Omental fat pad (tissue), 4 donors: Measurements from ENCODE around the gene RAB3C. TPM values are rescaled to one million over a fixed set of nuclear protein-coding genes. Genes with fewer than 3 reads are reported as not detected.

Source experiments
- ATAC-seq: fragments of 150-250 bp; one replicate; pipeline ENCODE4 v1.9.1; 2016; ENCODE audit warnings: mild to moderate bottlenecking, moderate library complexity; ENCODE audit not compliant: low FRiP score
- DNase-seq: peaks from one replicate; pipeline ENCODE4 v3.0.0-alpha.2; 2019; ENCODE audit warnings: low spot score
- total RNA-seq, 4 donors: library from RNA; depleted of rRNA; stranded (reverse); fragments of >200 nt; gene quantifications; one replicate each; pipeline ENCODE4 v1.1.0, GENCODE V29; 2016
- TF ChIP-seq, protein P1 (sequence below), 3 donors: fragments of 450-650 bp; IDR thresholded peaks; one replicate each; pipeline ENCODE4 v1.5.1; 2016 to 2017; ENCODE audit warnings: antibody characterized with exemption in 3 of 3, mild to moderate bottlenecking in 3 of 3, moderate library complexity in 2 of 3

The RAB3C gene
- total RNA-seq, 4 donors from 2014 or later: 0.28 to 5.5 (median 2.0) TPM

DNA sequence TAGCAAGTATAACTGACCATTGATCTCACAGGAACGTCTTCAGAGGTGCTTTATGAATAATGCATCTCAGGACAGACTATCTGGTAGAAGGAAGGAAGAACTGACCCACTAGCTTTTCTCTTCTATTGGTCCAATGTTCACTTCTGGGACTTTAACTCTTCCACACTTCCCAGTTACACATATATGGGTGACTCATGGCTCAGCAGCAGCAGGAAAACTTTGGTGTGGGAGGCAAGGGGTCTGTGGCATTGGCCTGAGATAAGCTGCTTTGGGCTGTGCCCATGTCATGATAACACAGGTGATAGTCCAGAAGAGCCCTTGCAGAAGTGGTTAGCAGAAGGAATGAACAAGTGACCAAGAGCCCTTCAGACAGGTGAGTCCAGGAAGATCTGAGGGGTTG lies 148.8 kb downstream of the RAB3C start:
- ATAC-seq (no peak), DNase-seq (no peak)
- TF ChIP-seq, protein P1, sequence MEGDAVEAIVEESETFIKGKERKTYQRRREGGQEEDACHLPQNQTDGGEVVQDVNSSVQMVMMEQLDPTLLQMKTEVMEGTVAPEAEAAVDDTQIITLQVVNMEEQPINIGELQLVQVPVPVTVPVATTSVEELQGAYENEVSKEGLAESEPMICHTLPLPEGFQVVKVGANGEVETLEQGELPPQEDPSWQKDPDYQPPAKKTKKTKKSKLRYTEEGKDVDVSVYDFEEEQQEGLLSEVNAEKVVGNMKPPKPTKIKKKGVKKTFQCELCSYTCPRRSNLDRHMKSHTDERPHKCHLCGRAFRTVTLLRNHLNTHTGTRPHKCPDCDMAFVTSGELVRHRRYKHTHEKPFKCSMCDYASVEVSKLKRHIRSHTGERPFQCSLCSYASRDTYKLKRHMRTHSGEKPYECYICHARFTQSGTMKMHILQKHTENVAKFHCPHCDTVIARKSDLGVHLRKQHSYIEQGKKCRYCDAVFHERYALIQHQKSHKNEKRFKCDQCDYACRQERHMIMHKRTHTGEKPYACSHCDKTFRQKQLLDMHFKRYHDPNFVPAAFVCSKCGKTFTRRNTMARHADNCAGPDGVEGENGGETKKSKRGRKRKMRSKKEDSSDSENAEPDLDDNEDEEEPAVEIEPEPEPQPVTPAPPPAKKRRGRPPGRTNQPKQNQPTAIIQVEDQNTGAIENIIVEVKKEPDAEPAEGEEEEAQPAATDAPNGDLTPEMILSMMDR (IDR thresholded peaks at IDR 0.05): no peak

DNA sequence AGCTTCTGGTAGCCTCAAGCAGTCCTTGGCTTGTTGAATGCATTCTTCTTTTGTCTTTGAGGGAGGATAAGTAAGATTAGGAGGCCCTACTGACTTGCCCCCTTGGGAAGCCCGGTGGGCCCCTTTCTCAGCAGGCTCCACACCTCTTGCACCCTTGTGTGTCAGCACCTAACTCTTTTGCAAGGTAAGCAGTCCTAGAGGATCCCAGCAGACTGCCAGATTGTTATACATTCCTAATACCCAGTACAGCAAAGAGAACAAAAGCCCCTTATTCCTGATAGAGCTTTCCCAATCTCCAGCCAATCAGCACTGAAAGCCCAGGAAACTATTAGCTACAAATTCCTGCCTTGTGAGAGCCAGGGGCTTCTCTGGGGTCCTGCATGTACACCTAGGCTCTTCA lies 152.8 kb downstream of the RAB3C start:
- no peak for ATAC-seq
- DNase-seq: no peak
- TF ChIP-seq, protein P1 (IDR thresholded peaks at IDR 0.05): no peak

DNA sequence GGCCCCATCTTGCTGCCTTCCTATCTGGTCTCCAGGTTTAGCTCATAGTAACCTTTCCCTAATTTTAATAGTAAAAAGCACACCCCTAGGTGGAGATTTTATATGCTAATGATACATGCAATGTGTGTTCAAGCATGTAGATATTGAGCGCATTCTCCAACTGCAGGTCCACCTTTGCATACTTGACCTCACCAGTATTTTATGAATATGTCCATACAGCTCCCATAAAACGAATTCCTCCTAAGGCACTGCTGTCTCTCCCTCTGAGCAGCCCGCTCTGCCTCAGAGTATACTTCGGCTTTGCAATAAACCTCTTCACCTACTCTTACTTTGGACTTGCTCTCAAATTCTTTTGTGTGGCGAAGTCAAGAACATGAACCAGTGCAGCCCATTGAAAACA lies 153.3 kb downstream of the RAB3C start:
- DNase-seq (no peak), ATAC-seq (no peak)
- TF ChIP-seq, protein P1 (IDR thresholded peaks at IDR 0.05): no peak

DNA sequence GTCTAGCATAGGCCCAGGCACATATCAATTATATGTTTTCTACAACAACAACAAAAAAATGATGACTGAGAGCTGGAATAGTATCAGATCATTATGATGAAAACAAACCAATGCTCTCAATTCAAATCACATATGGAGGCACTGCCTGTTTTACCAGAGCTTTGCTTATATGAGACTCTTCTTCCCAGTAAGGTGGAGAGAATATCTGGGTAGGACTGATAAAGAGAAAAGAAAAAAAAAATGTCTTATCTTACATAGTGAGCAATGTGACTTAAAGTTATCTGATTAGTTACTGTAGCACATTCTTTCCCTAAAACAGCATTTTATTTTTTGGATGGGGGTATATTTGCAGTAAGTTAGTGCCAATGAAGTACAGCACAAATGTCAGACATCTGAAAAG lies 154.8 kb downstream of the RAB3C start:
- no peak for DNase-seq
- no peak for ATAC-seq
- TF ChIP-seq, protein P1 (IDR thresholded peaks at IDR 0.05): no peak

DNA sequence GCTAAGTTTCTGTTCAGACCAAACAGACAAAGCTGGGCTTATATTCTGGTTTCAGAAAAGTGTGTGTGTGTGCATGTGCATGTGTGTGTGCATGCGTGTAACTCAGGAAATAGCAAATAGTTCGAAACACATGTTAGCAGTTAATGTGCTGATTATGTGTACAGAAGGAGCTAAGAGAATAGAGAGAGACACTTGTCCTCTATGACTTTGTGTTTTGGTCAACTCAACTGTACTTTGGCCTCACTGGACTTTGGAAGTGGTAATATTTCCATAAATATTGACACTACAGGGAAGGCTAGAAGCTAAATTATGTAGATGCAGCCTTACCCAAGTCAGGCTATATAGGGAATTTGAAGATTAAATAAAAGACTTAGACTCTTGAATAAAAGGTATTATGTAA lies 155.5 kb downstream of the RAB3C start:
- TF ChIP-seq, protein P1 (IDR thresholded peaks at IDR 0.05): no peak
- DNase-seq (no peak), ATAC-seq (no peak)

DNA sequence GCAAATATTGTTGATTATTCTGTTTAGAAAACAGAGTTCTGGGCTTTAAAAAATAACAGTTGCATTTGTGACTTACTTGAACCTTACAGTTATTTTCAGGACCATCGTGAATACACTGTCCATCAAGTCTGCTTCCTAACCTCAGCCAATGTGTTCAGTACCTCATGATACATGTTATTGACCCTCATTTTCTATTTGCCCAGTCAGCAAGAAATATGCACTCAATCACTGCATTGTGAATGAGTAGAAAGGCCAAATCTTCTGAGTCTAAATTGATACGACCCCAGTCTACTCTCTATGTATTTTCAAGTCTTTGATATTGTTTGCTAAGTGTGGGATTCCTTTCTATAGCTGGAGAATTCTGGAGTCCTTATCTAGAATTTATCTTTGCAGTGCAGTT lies 156.2 kb downstream of the RAB3C start:
- DNase-seq (no peak), ATAC-seq (no peak)
- TF ChIP-seq, protein P1 (IDR thresholded peaks at IDR 0.05): no peak

DNA sequence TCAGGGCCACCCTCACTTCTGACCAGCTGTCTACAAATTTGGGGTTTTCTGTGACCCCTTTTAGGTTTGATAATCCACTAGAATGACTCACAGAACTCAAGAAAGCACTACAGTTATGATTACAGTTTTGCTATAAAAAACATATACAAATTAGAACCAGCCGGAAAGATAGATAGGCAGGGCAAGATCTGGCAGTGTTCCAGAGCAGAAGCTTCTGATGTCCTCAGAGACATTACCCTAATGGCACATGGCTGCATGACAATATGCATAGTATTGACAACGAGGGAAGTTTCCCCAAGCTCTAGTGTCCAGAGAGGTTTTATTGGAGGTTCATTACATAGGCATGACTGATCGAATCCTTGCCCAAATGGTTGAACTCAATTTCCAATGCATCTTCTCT lies 158.1 kb downstream of the RAB3C start:
- no peak for DNase-seq
- TF ChIP-seq, protein P1 (IDR thresholded peaks at IDR 0.05): no peak
- no peak for ATAC-seq
